HG03520 (cell line): ENCODE results near the gene ACBD4.
A peak's percentile ranks its signal among the peaks of the same experiment; 100 is the strongest.

ENCODE experiments used
- ATAC-seq: cut with Tn5 transposase; IDR thresholded peaks from one replicate; pipeline ENCODE4 v1.9.1; 2021; ENCODE audit warnings: mild to moderate bottlenecking, moderate library complexity; ENCODE audit not compliant: unreplicated experiment

The ACBD4 gene

DNA sequence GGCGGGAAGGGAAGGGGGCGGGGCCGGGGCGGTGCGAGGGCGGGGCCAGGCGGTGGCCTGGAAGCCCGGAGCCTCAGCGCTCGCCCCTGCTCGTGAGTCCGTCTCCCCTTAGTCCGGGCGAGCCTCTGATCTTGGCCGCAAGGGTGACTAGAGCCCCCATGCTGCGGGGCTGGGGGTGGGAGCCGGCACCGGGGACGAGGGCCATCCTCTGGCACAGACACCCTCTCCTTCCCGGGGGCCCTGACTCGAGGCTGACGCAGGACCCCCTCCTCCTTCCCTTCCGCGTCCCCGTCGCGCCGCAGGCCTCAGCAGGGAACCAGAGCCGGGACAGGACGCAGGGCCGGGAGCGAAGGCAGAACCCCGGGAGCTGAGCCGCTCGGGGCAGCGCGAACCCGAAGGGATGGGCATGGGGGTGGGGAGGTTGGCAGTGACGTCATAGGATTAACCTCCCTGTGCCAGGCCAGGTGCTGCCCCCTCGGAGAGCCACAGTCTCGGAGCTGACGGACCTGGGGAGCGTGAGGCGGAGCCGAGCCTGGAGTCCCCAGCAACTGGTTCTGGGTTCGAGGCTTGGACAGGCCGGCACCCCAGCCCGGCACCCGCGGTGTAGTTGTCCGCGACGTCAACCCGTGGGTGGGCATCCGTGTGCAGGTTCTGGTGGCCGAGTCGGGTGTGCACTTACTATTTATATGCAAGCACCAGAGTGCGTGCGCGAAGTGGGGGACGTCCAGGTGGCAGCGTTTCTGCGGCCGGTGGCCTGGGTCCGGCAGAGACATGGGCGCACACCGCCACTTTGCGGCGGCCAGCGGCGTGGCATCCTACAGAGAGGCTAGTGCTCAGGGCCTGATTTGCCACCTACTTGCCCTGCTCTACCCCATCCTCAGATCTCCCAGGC lies 2.7 kb upstream of the ACBD4 start:
- ATAC-seq = no peak

DNA sequence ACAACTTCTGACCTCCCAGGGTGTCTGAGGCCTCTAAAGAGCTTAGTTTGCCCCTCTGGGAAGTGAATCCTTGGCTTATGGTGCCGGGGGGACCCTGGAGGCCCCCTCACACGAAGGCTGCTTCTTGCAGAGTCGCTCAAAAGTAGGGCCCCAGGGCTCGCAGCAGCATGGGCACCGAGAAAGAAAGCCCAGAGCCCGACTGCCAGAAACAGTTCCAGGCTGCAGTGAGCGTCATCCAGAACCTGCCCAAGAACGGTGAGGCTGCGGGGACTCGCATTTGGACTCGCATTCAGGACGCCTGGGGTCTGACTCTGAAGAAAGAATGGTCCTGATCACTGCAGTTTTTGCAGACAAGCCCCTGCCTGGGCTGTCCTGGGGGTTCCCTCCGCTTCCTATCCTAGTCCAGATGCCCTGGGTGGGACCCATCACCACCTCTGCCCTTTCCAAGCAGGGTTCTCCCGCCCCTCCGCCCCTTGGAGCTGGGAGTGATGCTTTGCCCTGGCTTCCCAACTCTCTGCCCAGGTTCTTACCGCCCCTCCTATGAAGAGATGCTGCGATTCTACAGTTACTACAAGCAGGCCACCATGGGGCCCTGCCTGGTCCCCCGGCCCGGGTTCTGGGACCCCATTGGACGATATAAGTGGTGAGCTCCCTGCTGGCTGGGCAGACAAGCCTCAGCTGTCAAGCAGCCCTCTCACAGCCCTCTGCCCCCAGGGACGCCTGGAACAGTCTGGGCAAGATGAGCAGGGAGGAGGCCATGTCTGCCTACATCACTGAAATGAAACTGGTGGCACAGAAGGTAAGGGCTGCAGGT lies 698 bp downstream of the ACBD4 start:
- ATAC-seq = no peak

DNA sequence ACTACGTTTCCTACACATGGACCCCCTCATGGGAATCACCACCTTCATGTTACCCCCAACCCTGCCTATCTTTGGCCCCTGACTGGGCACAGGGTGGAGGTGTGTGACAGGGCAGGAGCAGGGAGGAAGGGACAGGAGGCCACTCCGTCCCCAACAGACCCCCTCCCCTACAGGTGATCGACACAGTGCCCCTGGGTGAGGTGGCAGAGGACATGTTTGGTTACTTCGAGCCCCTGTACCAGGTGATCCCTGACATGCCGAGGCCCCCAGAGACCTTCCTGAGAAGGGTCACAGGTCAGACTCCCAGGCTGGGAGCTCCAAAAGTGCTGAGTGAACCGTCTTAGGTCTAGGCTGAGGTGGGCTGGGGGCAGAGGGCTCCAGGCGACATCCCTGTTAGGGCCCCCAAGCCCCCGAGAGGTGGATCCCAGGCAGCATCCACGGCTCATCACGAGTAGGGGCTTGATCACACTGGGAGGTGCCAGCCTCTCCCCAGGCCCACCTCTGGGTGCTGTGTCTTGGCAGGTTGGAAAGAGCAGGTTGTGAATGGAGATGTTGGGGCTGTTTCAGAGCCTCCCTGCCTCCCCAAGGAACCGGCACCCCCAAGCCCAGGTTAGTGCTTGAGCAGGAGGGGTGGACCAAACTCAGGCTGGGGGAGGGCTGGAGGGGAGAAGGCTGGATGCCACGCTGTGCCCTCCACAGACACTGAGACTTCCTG lies 1.5 kb downstream of the ACBD4 start:
- no peak for ATAC-seq

DNA sequence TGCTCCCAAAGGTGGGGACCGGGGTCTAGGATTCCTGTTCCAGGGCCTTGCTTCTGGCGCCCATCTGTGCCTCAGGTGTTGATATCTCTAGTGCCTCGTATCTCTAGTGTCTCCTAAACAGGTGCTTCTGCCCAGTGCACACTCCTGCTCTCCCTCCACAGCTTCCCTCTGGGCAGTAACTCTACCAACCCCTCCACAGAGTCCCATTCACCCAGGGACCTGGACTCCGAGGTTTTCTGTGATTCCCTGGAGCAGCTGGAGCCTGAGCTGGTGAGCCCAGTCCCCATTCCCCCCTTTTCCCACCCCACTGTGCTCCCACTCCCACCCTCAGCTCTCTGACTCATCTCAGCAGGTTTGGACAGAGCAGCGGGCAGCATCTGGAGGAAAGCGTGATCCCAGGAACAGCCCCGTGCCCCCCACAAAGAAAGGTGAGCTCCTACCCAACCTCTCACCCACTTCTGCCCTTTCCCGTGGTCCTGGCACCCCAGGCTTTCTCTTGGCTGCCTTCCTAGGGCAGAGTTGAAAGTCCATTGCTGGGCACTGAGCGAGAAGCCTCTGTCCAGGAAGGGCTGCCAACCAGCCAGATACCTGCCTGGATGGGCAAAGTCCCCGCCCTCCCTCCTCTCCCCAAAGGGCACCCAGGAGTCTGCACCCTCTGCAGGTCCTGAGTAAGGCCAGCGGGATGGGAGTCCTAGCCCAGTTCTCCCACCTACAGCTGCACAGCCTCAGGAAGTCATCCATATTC lies 2.2 kb downstream of the ACBD4 start:
- no peak for ATAC-seq

DNA sequence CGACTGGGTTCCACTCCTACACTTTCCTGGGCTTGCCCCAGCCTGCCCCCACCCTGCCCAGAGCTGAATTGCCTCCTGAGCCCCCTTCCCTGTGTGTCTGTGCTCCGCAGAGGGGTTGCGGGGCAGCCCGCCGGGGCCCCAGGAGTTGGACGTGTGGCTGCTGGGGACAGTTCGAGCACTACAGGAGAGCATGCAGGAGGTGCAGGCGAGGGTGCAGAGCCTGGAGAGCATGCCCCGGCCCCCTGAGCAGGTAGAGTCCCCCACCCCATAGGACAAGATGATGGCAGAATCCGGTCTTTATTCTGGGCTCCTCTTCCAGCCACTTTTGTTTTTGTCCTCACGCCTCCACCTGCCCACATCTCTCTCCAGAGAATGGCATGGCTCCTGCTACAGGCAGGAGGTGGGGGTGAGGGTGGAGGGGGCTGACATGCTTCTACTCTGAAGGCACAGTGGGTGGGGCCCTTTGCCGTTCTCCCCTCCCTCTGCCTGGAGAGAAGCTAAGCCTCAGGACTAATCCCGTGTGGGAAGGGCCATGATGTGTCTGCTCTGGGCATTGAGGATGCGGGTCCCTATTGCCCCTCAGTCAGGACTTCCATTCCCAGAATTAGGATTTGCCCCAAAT lies 3.5 kb downstream of the ACBD4 start:
- ATAC-seq = no peak

DNA sequence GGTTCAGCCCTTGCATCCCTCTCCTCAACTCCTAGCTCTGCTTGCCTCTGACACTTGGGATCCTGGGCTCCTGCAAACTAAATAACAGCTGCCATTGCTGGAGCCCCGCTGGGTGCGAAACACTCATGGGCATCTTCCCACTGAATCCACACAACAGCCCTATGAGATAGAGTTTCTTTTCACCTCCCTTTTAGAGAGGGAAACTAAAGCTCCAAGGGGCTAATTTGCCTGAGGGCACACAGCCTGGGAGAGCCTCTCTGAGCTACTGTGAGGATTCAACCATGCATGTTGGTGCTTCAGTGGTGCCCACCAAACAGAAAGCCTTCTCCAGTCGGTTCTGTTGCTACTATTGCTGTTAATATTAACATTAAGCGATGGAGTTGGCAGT lies 4.0 kb downstream of the ACBD4 start:
- ATAC-seq = no peak

DNA sequence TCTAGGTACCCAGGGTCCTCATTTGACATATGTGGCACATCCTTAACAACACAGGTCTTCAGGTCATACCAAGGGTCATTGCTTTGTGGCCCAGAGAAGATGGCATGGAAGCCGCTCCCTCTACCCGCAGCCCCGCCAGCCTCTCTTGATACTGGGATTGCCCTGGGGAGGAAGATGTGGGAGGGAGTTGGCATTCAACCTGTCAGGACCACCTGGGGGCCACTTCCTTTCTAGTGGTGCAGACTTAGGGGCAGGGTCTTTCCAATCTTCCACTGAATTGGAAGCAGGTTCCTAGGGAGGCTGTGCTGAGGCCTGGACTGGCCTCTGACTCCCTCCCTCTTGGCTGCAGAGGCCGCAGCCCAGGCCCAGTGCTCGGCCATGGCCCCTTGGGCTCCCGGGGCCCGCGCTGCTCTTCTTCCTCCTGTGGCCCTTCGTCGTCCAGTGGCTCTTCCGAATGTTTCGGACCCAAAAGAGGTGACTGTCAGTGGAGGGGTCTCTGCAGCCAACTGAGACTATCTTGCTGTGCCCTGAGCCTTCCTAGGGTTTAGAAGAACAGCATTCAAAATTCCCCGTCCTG lies 7.7 kb downstream of the ACBD4 start:
- ATAC-seq = no peak

DNA sequence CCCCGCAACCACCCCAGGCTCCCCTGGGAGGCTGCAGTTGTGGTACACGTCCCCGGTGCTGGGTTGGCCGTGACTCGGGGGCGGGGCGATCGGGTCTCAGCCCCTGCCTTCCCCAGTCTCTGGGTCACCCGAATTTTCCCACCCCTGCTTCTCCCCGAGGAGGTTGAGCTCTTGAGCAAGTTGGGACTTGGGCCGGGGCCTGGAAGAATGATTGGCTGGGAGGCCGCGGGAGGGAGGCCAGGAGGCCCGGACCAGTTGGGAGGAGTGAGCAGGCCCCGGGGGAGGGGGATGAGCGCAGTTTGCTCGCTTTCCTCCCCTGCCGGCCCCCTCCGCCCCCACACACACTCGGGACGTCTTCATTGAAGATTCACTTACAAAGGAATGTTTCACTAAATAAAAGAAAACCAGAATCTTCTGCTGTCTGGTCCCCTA lies 8.3 kb downstream of the ACBD4 start:
- no peak for ATAC-seq

DNA sequence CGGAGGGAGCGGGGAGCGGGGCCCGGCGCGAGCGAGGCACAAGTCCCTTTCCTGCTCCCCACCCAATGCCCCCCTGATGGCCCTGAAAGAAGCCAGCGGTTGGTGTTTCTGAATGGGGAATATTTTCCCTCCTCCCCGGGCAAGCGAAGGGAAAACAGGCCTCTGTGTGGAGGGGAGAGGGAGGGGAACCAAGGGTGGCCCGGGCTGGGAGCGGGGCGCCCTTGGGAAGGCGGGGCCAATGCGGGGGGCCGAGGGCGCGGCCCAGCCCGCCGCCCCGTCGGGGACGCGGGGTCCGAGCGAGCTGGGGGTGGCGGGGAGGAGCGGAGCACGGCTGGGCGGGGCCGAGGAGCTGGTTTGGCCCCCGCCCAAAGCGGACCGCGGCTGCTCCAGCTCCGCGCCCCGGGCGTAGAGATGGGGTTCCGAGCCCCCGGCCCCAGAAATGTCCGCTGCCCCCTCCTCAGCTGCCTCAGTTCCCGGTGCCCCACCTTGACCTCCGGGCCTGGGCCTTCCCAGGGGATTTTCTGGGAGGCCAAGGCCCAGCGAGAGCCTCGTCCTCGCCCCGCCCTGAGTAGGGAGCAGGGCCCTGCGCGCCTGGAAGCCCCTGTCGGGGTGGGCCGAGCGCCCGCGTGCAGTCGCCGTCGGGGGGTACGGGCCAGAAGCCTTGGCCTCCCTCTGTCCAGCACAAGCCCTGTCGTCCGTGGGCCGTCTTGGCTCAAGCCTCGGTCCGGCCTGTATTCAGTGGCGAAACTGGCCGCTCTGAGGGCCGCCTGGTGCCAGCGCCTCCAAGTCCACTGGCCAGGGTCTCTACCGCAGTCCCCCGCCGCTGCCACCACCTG lies 8.9 kb downstream of the ACBD4 start:
- no peak for ATAC-seq

DNA sequence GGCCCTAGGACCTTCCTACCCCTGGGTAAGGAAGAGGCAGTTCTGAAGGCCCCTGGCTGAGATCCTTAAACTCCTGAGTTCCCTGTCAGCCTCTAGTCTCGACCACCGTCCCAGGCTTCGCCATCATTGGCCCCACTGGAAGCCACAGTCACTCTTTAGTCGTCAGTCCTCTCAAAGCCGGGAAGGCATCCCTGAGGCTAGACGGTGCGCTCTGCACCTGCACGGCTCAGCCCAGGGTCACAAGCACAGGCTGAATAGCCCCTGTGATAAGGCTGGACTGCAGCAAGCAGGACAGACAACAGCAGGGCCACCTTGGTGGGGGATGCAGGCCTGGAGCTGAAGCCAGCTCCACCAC lies 9.5 kb downstream of the ACBD4 start:
- no peak for ATAC-seq

DNA sequence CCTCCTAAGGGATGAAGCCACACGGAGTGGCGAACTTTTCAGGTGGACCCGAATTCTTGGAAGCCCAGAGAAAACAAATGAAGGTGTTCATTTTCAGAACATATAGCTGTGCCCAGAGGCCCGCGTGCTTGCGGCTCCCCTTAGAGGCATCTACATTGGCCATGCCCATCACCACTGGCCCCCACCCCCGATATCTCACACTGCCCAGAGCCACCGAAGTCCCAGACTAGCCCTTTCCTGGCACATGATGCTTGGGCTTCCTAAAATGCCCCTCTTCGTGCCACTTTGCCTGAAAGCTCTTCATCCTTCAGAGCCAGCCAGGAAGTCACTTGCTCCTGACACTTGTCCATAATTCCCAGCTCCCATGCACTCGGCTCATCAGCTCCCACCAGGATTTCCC lies 10.7 kb downstream of the ACBD4 start:
- ATAC-seq = no peak

DNA sequence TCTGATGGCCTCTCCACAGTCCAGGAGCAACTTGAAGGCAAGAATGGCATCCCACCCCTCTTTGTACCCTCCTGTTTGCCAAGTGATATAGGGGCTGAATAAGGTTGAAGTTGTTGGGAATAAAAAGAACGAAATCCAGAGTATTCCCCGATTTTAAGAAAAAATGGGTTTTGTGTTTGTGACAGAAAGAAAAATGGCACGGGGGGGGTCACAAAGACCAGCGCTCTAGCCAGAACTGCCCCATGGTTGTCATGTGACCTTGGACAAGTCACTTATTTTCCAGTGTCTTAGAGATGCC lies 11.1 kb downstream of the ACBD4 start:
- ATAC-seq = no peak

DNA sequence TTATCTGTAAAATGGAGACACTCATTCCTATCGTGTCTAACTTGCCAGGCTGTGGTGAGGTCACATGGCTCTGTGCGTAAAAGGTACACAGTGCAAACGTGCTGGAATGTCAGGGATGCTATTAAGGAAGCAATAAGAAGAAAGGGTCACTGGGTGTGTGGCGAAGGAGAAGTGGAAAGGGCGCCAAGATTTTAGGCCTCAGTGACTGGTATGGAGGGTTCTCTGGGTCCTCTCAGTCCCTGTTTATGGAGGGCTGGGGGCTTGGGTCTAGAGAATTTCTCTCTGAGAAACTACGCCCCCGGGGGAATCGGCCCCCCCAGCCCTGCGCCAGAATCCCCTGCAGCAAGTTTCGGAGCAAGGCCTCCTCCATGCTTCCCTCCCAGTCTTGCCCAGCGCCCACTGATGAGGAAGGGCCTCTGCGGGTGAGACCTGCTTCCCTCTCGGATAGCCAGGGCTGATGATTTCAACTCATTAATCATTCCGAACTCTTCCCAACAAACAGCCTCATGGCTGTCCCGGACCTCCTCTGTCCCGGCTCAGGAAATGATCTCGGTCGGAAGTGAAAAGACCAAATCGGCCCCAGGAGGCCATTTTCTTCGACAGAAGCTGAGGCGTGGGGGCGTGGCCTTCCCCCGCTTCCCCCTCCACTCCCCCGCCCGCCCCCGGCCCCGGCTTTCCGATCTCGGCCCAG lies 11.5 kb downstream of the ACBD4 start:
- ATAC-seq = no peak

DNA sequence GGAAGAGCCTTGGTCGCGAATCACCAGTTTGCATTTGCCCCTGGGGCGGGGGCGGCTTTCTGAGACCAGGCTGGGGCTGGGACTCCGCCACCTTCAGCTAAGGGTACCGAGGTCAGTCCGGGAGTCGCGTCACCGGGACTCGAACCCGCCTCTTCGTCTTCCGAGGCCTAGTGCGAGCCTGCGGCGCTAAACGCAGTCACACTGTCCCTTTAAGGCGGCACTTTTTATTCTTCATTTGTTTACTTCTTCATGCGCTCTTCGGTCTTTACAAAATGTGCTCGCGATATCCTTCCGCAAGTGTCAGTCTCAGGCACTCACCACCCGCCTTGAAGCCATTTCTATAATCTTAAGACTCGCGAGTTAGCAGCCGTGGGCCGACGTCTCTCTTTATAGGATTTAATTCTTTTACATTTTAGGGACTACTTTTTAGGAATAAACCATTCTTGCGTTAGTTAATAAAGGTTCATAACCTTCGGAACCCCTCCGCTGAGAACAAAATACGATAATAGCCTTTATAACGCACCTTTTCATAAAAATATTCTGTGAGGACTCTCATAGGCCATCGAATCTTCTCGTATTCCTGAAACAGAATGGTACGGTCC lies 12.2 kb downstream of the ACBD4 start:
- ATAC-seq = no peak

DNA sequence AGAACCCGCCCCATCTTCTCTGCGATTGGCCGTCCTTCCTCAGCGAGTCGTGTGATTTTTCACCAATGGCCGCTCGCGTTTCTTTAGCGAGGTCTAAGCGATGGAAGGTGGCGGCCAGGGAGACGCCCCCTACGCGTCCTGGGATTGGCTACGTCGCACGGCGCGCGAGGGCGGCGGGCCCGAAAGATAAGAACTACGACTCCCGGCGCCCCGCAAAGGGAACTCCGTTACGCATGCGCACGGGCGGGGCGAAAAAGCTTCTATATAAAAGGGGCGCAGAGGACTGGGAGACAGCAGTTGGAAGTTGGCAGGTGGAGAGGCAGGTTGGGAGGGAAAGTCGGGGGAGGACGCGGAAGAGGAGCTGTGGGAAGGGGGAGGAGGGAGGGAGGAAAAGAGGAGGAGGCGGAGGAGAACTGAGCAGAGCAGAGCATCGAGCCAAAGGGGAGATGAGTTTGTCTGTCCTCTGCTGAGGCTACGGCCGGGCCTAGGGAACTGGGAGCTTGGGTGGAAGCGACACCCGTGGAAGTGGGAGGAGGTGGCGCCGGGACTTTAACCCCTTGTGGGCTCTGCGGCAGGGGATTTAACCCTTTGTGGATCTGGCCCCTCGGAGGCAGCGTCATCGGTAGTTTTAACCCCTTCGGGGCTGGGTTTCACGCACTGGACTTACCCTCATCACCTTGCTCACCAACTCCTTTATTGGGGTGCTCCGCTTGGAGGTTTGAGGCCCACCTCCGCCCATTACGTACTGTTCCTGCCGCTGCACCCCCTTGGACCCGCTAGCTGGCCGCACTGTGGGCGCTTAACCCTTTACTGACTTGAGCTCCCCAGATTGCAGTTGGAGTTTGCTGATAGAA lies 12.9 kb downstream of the ACBD4 start, which contains the start of gene HEXIM1:
Gene HEXIM1 (plus strand): TSS at position 293 of the 854 bp plus-strand sequence. CDS start 716 bp downstream, outside the sequence.
- ATAC-seq = peak; percentile 63

DNA sequence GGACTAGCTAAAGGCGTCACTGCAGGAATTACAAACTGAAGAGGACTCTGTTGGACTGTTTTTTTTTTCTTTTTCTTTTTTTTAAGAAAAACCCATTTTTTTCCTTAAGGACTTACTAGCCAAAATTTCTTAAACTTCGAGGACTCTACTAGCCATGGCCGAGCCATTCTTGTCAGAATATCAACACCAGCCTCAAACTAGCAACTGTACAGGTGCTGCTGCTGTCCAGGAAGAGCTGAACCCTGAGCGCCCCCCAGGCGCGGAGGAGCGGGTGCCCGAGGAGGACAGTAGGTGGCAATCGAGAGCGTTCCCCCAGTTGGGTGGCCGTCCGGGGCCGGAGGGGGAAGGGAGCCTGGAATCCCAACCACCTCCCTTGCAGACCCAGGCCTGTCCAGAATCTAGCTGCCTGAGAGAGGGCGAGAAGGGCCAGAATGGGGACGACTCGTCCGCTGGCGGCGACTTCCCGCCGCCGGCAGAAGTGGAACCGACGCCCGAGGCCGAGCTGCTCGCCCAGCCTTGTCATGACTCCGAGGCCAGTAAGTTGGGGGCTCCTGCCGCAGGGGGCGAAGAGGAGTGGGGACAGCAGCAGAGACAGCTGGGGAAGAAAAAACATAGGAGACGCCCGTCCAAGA lies 13.7 kb downstream of the ACBD4 start:
- no peak for ATAC-seq
